Neural cell (in vitro differentiated cells): ENCODE data around the gene MED22. TPM values are rescaled to one million over a fixed set of nuclear protein-coding genes. Genes with fewer than 3 reads are reported as not detected.

Source experiments
- H2AFZ ChIP-seq: fragments of 200-600, 300-800 bp; sonication (generic), shearing (Covaris generic); 2 replicates; pipeline ENCODE4 v1.6.0; 2014; ENCODE audit warnings: low read depth, mild to moderate bottlenecking, antibody characterized with exemption, low read length, moderate library complexity
- H3F3A ChIP-seq: fragments of 200-600 bp; shearing (Covaris generic); 2 replicates; pipeline ENCODE4 v1.6.1; 2016; ENCODE audit warnings: mild to moderate bottlenecking, moderate library complexity, mixed read lengths, antibody characterized with exemption, low read length; ENCODE audit not compliant: insufficient read depth, poor library complexity, severe bottlenecking
- H3K27ac ChIP-seq: fragments of 200-600, 300-800 bp; sonication (generic), shearing (Covaris generic); 2 replicates; pipeline ENCODE4 v1.5.1; 2014; ENCODE audit warnings: mild to moderate bottlenecking, low read length, moderate library complexity
- H3K27me3 ChIP-seq: fragments of 300-800, 200-600 bp; sonication (generic), shearing (Covaris generic); 2 replicates; pipeline ENCODE4 v1.6.0; 2014; ENCODE audit warnings: mild to moderate bottlenecking, low read depth, low read length, moderate library complexity; ENCODE audit not compliant: insufficient read depth
- H3K36me3 ChIP-seq: fragments of 300-800, 200-600 bp; sonication (generic), shearing (Covaris generic); 2 replicates; pipeline ENCODE4 v1.5.1; 2014; ENCODE audit warnings: mild to moderate bottlenecking, antibody characterized with exemption, low read length, moderate library complexity; ENCODE audit not compliant: insufficient read depth
- H3K4me2 ChIP-seq: fragments of 300-800, 200-600 bp; sonication (generic), shearing (Covaris generic); 2 replicates; pipeline ENCODE4 v1.6.0; 2014; ENCODE audit warnings: mild to moderate bottlenecking, low read length
- H3K4me3 ChIP-seq: fragments of 300-800, 200-600 bp; sonication (generic), shearing (Covaris generic); 2 replicates; pipeline ENCODE4 v1.5.1; 2014; ENCODE audit warnings: mild to moderate bottlenecking, low read length, moderate library complexity
- H3K79me2 ChIP-seq: fragments of 200-600 bp; shearing (Covaris generic); replicated peaks from 2 replicates; pipeline ENCODE4 v1.6.0; 2014; ENCODE audit warnings: mild to moderate bottlenecking, low read length, moderate library complexity; ENCODE audit not compliant: insufficient read depth
- H3K9ac ChIP-seq: fragments of 300-800, 200-600 bp; sonication (generic), shearing (Covaris generic); 2 replicates; pipeline ENCODE4 v1.6.1; 2016; ENCODE audit warnings: mild to moderate bottlenecking, low read length, mixed read lengths
- H3K9me2 ChIP-seq: fragments of 200-600 bp; shearing (Covaris generic); 2 replicates; pipeline ENCODE4 v1.6.1; 2016; ENCODE audit warnings: mild to moderate bottlenecking, low read length, mixed read lengths; ENCODE audit not compliant: insufficient read depth
- H3K9me3 ChIP-seq: fragments of 200-600, 300-800 bp; sonication (generic), shearing (Covaris generic); 2 replicates; pipeline ENCODE4 v1.6.1; 2016; ENCODE audit warnings: mild to moderate bottlenecking, mixed run types, low read length, moderate library complexity, mixed read lengths
- H4K20me1 ChIP-seq: fragments of 200-600 bp; shearing (Covaris generic); 2 replicates; pipeline ENCODE4 v1.6.1; 2016; ENCODE audit warnings: mild to moderate bottlenecking, mixed run types; ENCODE audit not compliant: insufficient read depth
- CTCF ChIP-seq: fragments of 450-650 bp; IDR thresholded peaks from 2 replicates; pipeline ENCODE4 v1.5.1; 2014; ENCODE audit warnings: antibody characterized with exemption, mild to moderate bottlenecking, moderate library complexity; ENCODE audit not compliant: poor library complexity, severe bottlenecking
- EP300 ChIP-seq: fragments of 450-650 bp; conservative IDR thresholded peaks from 2 replicates; pipeline ENCODE4 v1.6.1; 2014; ENCODE audit warnings: antibody characterized with exemption, mild to moderate bottlenecking, moderate library complexity; ENCODE audit not compliant: poor library complexity, severe bottlenecking
- EZH2 ChIP-seq: fragments of 200-600, 300-800 bp; shearing (Covaris generic), sonication (generic); IDR thresholded peaks from 2 replicates; pipeline ENCODE4 v1.6.1; 2014; ENCODE audit warnings: antibody characterized with exemption, low read length, borderline replicate concordance, mild to moderate bottlenecking; ENCODE audit not compliant: insufficient read depth, poor library complexity, severe bottlenecking
- MXI1 ChIP-seq: fragments of 450-650 bp; conservative IDR thresholded peaks from 2 replicates; pipeline ENCODE4 v1.6.1; 2014; ENCODE audit warnings: antibody characterized with exemption, mild to moderate bottlenecking; ENCODE audit not compliant: poor library complexity, severe bottlenecking
- POLR2AphosphoS5 ChIP-seq: IDR thresholded peaks from 2 replicates; pipeline ENCODE4 v1.6.1; 2012
- RAD21 ChIP-seq: fragments of 450-650 bp; conservative IDR thresholded peaks from 2 replicates; pipeline ENCODE4 v1.6.1; 2014; ENCODE audit warnings: antibody characterized with exemption, mild to moderate bottlenecking, moderate library complexity
- REST ChIP-seq: IDR thresholded peaks from 2 replicates; pipeline ENCODE4 v1.6.1; 2012; ENCODE audit warnings: borderline replicate concordance
- SMC3 ChIP-seq: fragments of 450-650 bp; conservative IDR thresholded peaks from 2 replicates; pipeline ENCODE4 v1.6.1; 2014; ENCODE audit warnings: antibody characterized with exemption, mild to moderate bottlenecking, moderate library complexity; ENCODE audit not compliant: poor library complexity
- TAF1 ChIP-seq: IDR thresholded peaks from 2 replicates; pipeline ENCODE4 v1.6.1; 2012; ENCODE audit warnings: low read depth
- polyA plus RNA-seq: library from polyadenylated mRNA; depleted of rRNA; stranded (reverse); fragments of >200 nt; gene quantifications from 2 replicates; pipeline ENCODE4 v1.2.3, GENCODE V29; 2014

MED22 gene
- polyA plus RNA-seq, 1 donor from 2014 or later: 57.5 TPM

- TF ChIP-seq REST: no peak
- TF ChIP-seq SMC3: no peak
- no peak for TF ChIP-seq MXI1
- TF ChIP-seq CTCF: no peak
- no peak for TF ChIP-seq TAF1
- TF ChIP-seq EP300: no peak
- TF ChIP-seq RAD21: no peak
- no peak for TF ChIP-seq EZH2
- no peak for TF ChIP-seq POLR2AphosphoS5
- no peaks in the 10 kb centered on the region for H3K27me3 ChIP-seq
These were observed 37.5 kb upstream of the MED22 start for GRCh38 chr9:133385452-133385851.

GRCh38 chr9:133384736-133385321 is 36.9 kb upstream of the MED22 start:
- no peak overlapping the region for H3K27ac ChIP-seq
- H3K9me2 ChIP-seq: no peaks in the 10 kb centered on the region

More at GRCh38 chr9:133385452-133385851, 37.5 kb upstream of the MED22 start:
- Histone ChIP-seq H3K9ac (no peak overlapping the region), H3K9me2 (no peaks in the 10 kb centered on the region), H3K9me3 (no peaks in the 10 kb centered on the region), H3K4me2 (no peak overlapping the region), H2AFZ (no peak overlapping the region), H4K20me1 (no peaks in the 10 kb centered on the region), H3F3A (no peaks in the 10 kb centered on the region), H3K27ac (no peak overlapping the region), H3K4me3 (no peak overlapping the region), H3K36me3 (no peaks in the 10 kb centered on the region), H3K79me2 (no peaks in the 10 kb centered on the region)

More at GRCh38 chr9:133384736-133385321, 36.9 kb upstream of the MED22 start:
- Histone ChIP-seq H3K9me3 (no peaks in the 10 kb centered on the region), H3K36me3 (no peaks in the 10 kb centered on the region), H3K79me2 (no peaks in the 10 kb centered on the region), H3K4me2 (no peak overlapping the region), H3K9ac (no peak overlapping the region), H2AFZ (no peak overlapping the region), H4K20me1 (no peaks in the 10 kb centered on the region), H3K27me3 (no peaks in the 10 kb centered on the region), H3K4me3 (no peak overlapping the region), H3F3A (no peaks in the 10 kb centered on the region)
- TF ChIP-seq REST: no peak
- TF ChIP-seq MXI1: no peak
- TF ChIP-seq EZH2: no peak
- no peak for TF ChIP-seq POLR2AphosphoS5
- no peak for TF ChIP-seq TAF1
- TF ChIP-seq RAD21: no peak
- TF ChIP-seq CTCF: no peak
- no peak for TF ChIP-seq SMC3
- no peak for TF ChIP-seq EP300
